ENCODE results near the gene NEK1.

NEK1 gene, protein sequence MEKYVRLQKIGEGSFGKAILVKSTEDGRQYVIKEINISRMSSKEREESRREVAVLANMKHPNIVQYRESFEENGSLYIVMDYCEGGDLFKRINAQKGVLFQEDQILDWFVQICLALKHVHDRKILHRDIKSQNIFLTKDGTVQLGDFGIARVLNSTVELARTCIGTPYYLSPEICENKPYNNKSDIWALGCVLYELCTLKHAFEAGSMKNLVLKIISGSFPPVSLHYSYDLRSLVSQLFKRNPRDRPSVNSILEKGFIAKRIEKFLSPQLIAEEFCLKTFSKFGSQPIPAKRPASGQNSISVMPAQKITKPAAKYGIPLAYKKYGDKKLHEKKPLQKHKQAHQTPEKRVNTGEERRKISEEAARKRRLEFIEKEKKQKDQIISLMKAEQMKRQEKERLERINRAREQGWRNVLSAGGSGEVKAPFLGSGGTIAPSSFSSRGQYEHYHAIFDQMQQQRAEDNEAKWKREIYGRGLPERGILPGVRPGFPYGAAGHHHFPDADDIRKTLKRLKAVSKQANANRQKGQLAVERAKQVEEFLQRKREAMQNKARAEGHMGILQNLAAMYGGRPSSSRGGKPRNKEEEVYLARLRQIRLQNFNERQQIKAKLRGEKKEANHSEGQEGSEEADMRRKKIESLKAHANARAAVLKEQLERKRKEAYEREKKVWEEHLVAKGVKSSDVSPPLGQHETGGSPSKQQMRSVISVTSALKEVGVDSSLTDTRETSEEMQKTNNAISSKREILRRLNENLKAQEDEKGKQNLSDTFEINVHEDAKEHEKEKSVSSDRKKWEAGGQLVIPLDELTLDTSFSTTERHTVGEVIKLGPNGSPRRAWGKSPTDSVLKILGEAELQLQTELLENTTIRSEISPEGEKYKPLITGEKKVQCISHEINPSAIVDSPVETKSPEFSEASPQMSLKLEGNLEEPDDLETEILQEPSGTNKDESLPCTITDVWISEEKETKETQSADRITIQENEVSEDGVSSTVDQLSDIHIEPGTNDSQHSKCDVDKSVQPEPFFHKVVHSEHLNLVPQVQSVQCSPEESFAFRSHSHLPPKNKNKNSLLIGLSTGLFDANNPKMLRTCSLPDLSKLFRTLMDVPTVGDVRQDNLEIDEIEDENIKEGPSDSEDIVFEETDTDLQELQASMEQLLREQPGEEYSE (N-terminal part only)

DNA sequence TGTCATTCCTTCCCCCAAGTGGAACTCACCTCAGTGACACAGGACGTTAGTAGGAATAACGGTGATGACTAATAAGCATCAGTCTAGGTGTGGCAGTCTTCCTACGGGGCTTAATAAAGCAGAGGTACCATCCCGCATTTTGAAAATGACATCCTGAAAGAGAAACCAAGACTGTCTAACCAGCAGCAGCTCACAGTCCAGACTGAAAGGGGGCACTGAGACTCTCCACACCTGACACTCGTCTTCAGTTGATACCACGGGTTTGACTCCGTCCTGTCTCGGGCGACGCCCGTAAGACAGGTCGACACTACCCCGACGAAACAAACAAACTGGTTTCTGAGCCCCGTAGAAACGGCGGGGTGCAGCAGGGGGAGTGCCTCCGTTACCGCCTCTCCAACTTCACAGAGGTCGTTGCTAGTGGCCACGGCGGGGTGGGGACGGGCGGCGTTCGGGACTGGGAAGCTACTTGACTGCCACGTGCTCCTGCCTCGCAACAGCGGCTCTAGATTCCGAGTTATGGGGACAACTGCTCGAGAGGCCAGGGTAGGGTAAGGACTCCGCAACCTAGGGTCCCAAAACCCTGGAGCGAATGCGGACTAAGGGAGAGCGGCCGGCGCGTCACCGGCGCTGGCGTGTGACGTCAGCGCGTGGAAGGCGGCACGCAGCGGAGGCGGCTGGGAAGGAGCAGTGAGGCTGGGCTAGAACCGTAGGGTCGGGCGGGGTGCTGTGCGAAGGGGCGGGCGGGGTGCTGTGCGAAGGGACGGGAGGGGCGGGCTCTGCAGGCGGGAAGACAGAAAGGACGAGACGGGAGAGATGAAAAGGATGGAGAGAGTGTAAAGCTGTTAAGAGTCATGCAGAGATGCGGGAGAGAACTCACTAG is at the start of gene NEK1:
Gene NEK1 (minus strand): TSS at position 593 of the 880 bp plus-strand sequence. CDS start 9,953 bp downstream, outside the sequence.
- peak within 1 kb of the TSS; percentile 98 for H3K27ac Mint-ChIP-seq
- no peaks in the 10 kb centered on the region for H3K27me3 Mint-ChIP-seq
- no peaks in the 10 kb centered on the region for H3K9me3 Mint-ChIP-seq
- H3K4me1 Mint-ChIP-seq: peaks cover 50% of the 10 kb centered on the region
- H3K36me3 Mint-ChIP-seq: peaks cover 2% of the 10 kb centered on the region
- H3K4me3 Mint-ChIP-seq: peak within 1 kb of the TSS; percentile 98

DNA sequence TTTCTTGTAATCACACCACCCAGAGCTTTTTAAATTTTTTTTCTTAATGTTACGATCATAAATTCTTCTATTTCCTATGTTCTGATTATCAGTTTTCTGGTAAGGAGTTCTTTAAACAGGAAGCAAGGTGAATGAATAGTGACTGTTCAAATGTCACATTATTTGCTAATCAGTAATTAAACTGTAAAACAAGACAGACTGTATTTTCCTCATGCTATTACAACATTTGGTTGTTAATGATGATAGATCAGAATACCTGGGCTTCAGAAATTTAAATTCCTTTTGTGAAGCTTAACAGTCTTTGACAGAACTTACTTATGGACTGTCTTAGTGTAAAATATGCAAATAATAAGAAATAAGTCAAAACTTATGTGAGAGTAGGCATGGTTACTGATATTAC is 49.4 kb upstream of the NEK1 start:
- Mint-ChIP-seq H3K9me3 (no peaks in the 10 kb centered on the region), H3K4me3 (no peak overlapping the region), H3K36me3 (peaks cover 12% of the 10 kb centered on the region), H3K27ac (no peak overlapping the region), H3K27me3 (no peaks in the 10 kb centered on the region), H3K4me1 (peaks cover 57% of the 10 kb centered on the region)

DNA sequence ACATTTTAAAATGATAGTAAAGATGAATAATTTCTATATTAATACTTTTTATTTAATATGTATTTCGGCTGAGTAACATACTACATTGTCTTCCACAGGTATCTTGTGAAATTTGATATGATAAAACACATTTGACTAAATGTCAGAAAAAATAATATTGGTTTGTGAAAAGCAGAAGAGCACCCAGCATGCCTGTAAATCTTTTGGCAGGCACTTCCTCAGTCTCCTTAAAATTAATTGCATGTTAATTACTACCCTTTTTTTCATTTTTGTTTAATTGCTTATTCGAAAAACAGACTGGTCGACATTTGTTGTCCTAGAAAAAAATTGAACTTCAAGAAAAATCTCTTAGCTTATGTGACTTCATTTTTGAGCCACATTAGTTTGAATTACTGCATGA is 48.5 kb upstream of the NEK1 start:
- Mint-ChIP-seq H3K4me3 (no peak overlapping the region), H3K36me3 (peaks cover 4% of the 10 kb centered on the region), H3K4me1 (peaks cover 60% of the 10 kb centered on the region), H3K27me3 (no peaks in the 10 kb centered on the region), H3K27ac (no peak overlapping the region), H3K9me3 (no peaks in the 10 kb centered on the region)

DNA sequence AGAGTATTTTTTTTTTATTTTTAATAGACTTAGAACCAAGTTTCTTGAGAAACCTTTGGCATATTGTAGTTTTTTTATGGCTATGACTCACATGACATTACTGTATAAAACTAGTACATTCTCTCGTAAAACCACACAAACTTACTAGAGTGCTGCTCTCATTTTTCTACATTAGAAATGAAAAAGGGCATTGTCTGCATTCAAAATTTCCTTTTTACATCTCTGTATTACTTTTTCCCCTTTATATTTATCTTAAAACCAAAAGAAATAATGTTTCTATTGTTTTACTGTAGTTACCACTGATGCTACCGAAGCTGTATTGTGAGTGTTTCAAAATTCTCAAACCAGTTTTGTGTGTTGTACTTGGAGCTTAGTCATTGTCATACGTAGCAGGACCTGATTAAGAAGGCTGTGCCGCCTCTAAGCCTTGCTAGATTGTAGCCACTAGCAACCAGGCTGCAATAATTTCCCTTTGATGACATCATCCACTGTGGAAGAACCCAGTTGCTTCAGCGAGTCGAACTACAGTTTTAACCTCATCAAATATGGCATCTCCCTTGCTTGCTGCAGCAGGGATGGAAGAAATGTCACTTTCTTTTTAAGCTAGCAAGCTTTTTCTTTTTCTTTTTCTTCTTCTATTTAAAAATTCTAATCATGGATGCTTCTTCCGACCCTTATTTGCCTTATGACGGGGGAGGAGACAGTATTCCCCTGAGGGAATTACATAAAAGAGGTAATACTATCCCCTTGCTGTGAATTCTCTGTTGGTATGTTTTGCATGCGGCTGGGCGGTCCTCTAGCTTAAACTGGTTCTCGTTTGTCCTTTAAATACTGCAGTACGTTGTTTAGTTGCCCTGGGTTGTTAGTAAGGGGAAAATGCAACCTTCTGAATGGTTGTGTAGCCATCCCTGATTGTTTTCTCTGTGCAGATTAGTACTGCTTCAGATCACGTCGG is 47.6 kb upstream of the NEK1 start:
- H3K36me3 Mint-ChIP-seq: peaks cover 6% of the 10 kb centered on the region
- peak overlapping the region; percentile 99 for H3K27ac Mint-ChIP-seq
- no peaks in the 10 kb centered on the region for H3K9me3 Mint-ChIP-seq
- peaks cover 57% of the 10 kb centered on the region for H3K4me1 Mint-ChIP-seq
- no peaks in the 10 kb centered on the region for H3K27me3 Mint-ChIP-seq
- peak overlapping the region; percentile 84 for H3K4me3 Mint-ChIP-seq

DNA sequence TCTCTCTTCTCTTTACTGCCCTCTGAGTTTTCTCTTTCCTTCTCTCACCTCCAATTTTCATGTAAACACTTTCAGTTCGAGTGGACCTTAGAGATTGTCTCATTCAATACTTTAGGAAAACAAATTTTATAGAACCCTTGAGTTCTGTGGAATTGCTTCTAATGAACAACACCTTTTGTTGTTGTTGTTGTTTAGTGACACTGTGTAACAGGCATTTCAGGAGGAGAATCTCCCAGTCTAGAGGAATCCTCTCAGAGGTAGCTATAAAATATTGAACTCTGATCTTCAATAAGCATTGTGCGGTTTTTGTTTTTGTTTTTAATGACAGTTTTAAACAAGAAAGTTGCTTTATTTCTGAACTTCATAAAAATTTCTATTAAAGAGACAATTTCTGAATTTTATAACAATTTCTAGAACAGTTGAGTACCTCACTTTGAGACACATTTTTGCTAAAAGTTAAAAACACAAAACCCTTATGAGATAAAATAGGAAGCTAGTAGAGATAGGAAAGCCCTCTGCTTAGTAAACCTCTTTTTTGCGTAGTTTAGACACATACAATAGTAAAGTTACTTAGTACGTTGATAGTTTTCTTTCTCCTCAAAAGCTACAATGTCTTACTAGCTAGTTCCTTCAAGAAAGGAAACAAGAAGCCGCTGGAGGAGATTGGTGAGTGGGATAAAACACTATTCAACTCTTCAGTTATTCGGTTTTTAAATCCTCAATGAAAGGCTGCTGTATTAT is 46.8 kb upstream of the NEK1 start:
- peaks cover 54% of the 10 kb centered on the region for H3K4me1 Mint-ChIP-seq
- peak overlapping the region; percentile 59 for H3K27ac Mint-ChIP-seq
- H3K4me3 Mint-ChIP-seq: peak overlapping the region; percentile 33
- H3K27me3 Mint-ChIP-seq: no peaks in the 10 kb centered on the region
- no peaks in the 10 kb centered on the region for H3K9me3 Mint-ChIP-seq
- peaks cover 6% of the 10 kb centered on the region for H3K36me3 Mint-ChIP-seq

DNA sequence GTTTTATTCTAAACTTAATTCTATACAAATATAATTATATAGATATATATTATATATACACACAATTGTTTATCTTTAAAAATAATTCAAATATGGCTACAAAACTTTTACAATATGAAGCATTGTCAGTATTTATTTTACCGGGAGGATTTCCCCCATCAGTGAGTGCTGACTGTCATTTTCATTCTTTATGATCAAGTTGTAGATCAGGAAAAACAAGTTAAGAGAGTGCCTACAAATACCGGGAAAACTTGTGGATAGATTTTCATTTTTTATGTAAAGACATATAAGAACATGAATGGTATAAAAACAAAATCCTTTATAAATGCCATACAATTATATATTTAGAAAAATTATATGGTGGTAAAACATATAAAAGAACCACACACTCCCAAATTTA is 45.8 kb upstream of the NEK1 start:
- Mint-ChIP-seq H3K27me3 (no peaks in the 10 kb centered on the region), H3K4me3 (no peak overlapping the region), H3K9me3 (no peaks in the 10 kb centered on the region), H3K4me1 (peaks cover 54% of the 10 kb centered on the region), H3K36me3 (peaks cover 4% of the 10 kb centered on the region), H3K27ac (no peak overlapping the region)

DNA sequence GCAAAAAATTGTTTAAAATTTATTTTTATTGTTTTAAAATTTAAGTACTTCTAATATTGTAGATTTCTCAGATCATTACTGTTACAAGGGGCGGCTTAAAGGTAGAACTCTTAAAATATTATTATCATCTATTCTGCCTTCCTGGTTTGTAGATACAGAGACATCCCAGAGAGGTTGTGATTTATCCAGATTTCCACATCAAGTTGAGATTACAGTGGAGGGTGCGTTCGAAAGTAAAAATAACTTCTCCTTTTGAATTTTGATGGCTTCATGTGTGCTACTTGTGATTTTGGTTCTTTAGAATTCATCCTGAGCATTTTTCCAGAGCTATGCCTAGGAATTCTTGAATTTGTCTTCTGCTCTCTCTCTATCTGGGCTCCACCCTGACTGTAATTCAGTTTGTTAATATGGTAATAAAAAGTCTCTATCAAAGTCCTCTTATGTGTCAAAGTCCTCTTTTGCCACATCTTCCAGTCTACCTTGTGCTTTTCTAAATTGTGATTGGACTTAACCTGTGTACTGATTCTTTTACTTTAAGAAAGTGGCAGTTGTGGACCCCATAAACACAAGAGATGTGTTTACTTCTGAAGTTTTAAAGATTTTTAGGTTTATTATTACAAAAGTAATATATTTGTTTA is 45.2 kb upstream of the NEK1 start:
- no peaks in the 10 kb centered on the region for H3K27me3 Mint-ChIP-seq
- peaks cover 59% of the 10 kb centered on the region for H3K4me1 Mint-ChIP-seq
- no peak overlapping the region for H3K4me3 Mint-ChIP-seq
- peaks cover 4% of the 10 kb centered on the region for H3K36me3 Mint-ChIP-seq
- no peaks in the 10 kb centered on the region for H3K9me3 Mint-ChIP-seq
- H3K27ac Mint-ChIP-seq: peak overlapping the region; percentile 38

DNA sequence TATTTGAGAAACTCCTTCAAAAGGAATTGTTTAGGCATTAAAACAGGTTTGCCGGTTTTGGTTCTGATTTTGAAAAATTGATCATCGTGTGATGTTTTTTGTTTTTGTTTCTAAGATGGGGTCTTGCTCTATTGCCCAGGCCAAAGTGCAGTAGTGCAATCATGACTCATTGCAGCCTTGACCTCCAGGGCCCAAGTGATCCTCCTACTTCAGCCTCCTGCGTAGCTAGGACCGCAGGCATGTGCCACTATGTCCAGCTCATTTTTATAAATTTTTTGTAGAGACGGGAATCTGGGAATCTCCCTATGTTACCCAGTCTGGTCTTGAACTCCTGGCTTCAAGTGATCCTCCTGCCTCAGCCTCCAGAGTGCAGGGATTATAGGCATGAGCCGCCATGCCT is 43.0 kb upstream of the NEK1 start:
- H3K4me3 Mint-ChIP-seq: no peak overlapping the region
- H3K36me3 Mint-ChIP-seq: peaks cover 6% of the 10 kb centered on the region
- H3K27me3 Mint-ChIP-seq: no peaks in the 10 kb centered on the region
- H3K4me1 Mint-ChIP-seq: peaks cover 59% of the 10 kb centered on the region
- no peaks in the 10 kb centered on the region for H3K9me3 Mint-ChIP-seq
- no peak overlapping the region for H3K27ac Mint-ChIP-seq

DNA sequence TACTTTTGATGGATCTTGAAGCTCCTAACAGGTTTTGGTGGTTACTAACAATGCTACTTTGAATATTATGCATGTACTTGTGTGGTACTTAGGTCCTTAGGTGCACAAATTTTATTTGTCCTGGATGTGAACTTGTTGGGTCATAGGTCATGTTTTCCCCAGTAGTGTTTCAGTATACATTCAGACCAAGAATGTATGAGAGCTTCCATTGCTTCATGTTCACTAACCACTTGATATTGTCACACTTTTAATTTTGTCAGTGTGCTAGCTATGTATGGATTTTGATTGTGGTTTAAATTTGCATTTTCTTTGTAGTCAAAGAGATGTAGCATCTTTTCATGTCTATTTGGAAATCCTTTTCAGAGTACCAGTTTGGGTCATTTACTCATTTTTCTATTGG is 40.2 kb upstream of the NEK1 start:
- no peak overlapping the region for H3K4me3 Mint-ChIP-seq
- H3K27ac Mint-ChIP-seq: no peak overlapping the region
- H3K4me1 Mint-ChIP-seq: peaks cover 43% of the 10 kb centered on the region

DNA sequence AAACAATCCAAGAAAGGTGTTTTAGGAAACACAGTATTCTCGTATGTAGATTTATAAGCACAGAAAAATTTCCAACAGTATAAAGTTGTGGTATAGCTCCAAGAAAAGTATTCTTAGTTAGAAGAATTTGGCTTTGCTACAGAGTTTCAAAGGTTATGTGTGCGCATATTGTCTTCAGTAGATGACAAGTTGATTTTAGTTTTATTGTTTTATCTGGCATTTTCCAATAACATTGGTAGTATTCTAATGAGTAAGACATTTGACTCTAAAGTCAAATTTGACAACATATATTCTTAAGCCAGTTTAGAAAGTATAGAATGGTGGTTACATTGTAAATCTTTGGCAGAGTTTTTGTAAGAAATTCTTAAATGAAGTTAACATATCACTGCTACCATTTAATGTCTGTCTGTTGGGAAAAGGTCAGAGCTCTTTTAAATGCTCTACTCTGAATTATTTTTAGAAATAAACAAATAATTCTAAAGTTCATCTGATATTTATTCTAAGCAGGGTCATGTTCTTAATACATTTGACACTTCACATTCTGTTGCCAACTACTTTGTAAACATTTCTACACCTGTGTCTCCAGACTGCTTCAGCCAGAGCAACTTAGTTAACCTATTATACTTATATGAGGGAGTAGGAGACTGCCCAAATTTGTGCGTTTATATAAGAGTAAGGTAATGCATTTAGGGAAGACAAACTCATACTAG is 38.0 kb upstream of the NEK1 start:
- H3K4me1 Mint-ChIP-seq: peaks cover 35% of the 10 kb centered on the region
- peaks cover 11% of the 10 kb centered on the region for H3K36me3 Mint-ChIP-seq
- H3K9me3 Mint-ChIP-seq: no peaks in the 10 kb centered on the region
- H3K27ac Mint-ChIP-seq: no peak overlapping the region
- no peaks in the 10 kb centered on the region for H3K27me3 Mint-ChIP-seq
- H3K4me3 Mint-ChIP-seq: no peak overlapping the region

More for the DNA sequence above, 40.2 kb upstream of the NEK1 start:
- Mint-ChIP-seq H3K36me3 (peaks cover 10% of the 10 kb centered on the region), H3K9me3 (no peaks in the 10 kb centered on the region), H3K27me3 (no peaks in the 10 kb centered on the region)

DNA sequence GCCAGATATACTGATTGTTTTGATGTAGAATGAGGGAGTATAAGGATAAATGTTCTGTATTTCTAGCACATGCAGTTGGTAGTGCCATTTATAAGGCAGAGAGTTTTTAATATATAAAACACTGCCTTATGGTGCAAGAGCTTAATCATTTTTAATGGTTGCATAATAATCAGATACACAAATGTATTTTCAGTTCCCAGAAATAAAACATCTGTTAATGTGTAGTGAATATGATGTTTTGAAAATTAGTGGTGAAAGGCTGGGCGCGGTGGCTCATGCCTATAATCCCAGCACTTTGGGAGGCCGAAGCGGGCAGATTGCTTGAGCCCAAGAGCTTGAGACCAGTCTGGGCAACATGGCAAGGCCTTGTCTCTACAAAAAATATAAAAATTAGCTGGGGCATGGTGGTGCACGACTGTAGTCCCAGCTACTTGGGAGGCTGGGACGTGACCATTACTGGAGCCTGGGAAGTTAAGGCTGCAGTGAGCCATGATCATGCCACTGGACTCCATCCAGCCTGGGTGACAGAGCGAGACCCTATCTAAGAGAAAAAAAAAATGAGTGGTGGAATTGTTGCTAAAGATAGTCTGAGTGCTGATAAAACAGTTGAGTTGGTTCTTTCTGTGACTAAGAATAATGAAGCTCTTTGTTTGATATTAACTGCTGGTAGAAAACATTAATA is 37.3 kb upstream of the NEK1 start:
- H3K36me3 Mint-ChIP-seq: peaks cover 10% of the 10 kb centered on the region
- no peaks in the 10 kb centered on the region for H3K9me3 Mint-ChIP-seq
- no peak overlapping the region for H3K4me3 Mint-ChIP-seq
- no peaks in the 10 kb centered on the region for H3K27me3 Mint-ChIP-seq
- H3K27ac Mint-ChIP-seq: no peak overlapping the region
- peaks cover 35% of the 10 kb centered on the region for H3K4me1 Mint-ChIP-seq

DNA sequence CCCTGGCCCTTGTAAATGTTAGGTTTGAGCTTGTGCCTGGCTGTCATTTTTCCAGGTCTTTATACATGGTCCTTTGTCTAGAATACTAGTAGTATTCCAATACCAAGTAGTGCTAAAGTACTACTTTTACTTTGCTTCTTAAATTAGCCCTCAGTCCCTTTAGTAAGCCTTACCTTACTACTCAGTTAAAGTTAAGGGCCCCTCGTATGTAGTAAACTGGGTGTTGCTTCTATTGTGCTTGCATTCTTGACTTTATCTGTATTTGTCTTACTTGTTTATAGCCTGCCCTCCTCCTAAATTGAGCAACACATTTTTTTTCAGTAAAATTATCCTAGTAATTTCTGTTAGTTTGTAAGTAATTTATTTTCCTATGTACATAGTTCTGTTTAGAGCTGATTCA is 33.2 kb upstream of the NEK1 start:
- no peaks in the 10 kb centered on the region for H3K9me3 Mint-ChIP-seq
- peaks cover 5% of the 10 kb centered on the region for H3K4me1 Mint-ChIP-seq
- no peak overlapping the region for H3K27ac Mint-ChIP-seq
- no peak overlapping the region for H3K4me3 Mint-ChIP-seq
- H3K27me3 Mint-ChIP-seq: no peaks in the 10 kb centered on the region
- H3K36me3 Mint-ChIP-seq: peaks cover 14% of the 10 kb centered on the region
